ENCODE measurements around the gene RHOT2. TPM values are rescaled to one million over a fixed set of nuclear protein-coding genes. Genes with fewer than 3 reads are reported as not detected.

RHOT2 gene
- total and polyA plus RNA-seq, 2 donors (not counting 3 experiments of a cell fraction or from before 2014, with no cell fraction given): 106 to 139 TPM

- POLR2A ChIA-PET: no interaction called here
Measured at GRCh38 chr16:657487-657886, 10.4 kb upstream of the RHOT2 start.

More at GRCh38 chr16:657487-657886, 10.4 kb upstream of the RHOT2 start:
- FAIRE-seq: no peak
- no peak overlapping the region for H2AFZ ChIP-seq (ENCODE audit: low read depth, low read length)
- H3K9me1 ChIP-seq (replicated peaks; ENCODE audit: control insufficient read depth, extremely low read depth, insufficient read depth, low read length): no peaks in the 10 kb centered on the region
- H3K36me3 ChIP-seq (ENCODE audit: control insufficient read depth in 2 of 2, extremely low read depth in 1 of 2, insufficient read depth in 2 of 2, low read length in 2 of 2): peaks cover 0 to 4% of the 10 kb centered on the region in 2 experiments
- H3K79me2 ChIP-seq (ENCODE audit: control insufficient read depth, insufficient read depth, low read length): no peaks in the 10 kb centered on the region
- no peak overlapping the region for H3K9ac ChIP-seq (replicated peaks; ENCODE audit: extremely low read depth, insufficient read depth, low read length)
- no peak overlapping the region for H3K27ac ChIP-seq (ENCODE audit: insufficient read depth, low read depth, low read length)
- H4K20me1 ChIP-seq (replicated peaks; ENCODE audit: control insufficient read depth, extremely low read depth, insufficient read depth, low read length): no peaks in the 10 kb centered on the region
- intact Hi-C loops (cut with micrococcal nuclease) (no loop called here), dilution Hi-C loops (cut with MboI; ENCODE audit: extremely low pct_ligation_motif_present, low sequenced_read_pairs) (no loop called here)
- DNase-seq (ENCODE audit: low read depth, low spot score): no peak
- TF ChIP-seq MYC (IDR thresholded peaks at IDR 0.05; ENCODE audit: low read depth, low read length) (no peak), FOS (IDR thresholded peaks at IDR 0.05; ENCODE audit: borderline replicate concordance, insufficient read depth, low read length) (no peak), EZH2 (IDR thresholded peaks at IDR 0.05; ENCODE audit: borderline replicate concordance, low read depth, low read length, severe bottlenecking) (no peak), POLR2A (IDR thresholded peaks at IDR 0.05; ENCODE audit: low read depth, low read length) (no peak), CTCF (IDR thresholded peaks at IDR 0.05; ENCODE audit: extremely low read depth in 1 of 2, insufficient read depth in 1 of 2, low read depth in 1 of 2, low read length in 2 of 2) (no peak), MAX (IDR thresholded peaks at IDR 0.05; ENCODE audit: insufficient read depth, insufficient read length) (no peak)
- BruUV-seq (replicated peaks): no TSS peak
- H3K4me1 ChIP-seq (ENCODE audit: control insufficient read depth, extremely low read depth, insufficient read depth, low read length): no peaks in the 10 kb centered on the region
- H3K4me2 ChIP-seq (ENCODE audit: insufficient read depth, low read length): no peak overlapping the region
- CTCF ChIA-PET: interaction anchor here (1.0 kb wide), 1 partner anchor 9 kb away, joined by 3 read pairs; no protein-coding TSS in a partner anchor
- no peaks in the 10 kb centered on the region for H3K9me3 ChIP-seq (replicated peaks; ENCODE audit: control insufficient read depth, insufficient read depth, low read length)
- no peaks in the 10 kb centered on the region for H3K27me3 ChIP-seq (ENCODE audit: control insufficient read depth in 2 of 2, insufficient read depth in 2 of 2, low read length in 2 of 2)
- H3K4me3 ChIP-seq (replicated peaks in 1 of 3; ENCODE audit: insufficient read depth in 1 of 3, low read depth in 1 of 3, low read length in 3 of 3): no peak overlapping the region

Data from endothelial cell of umbilical vein (primary cell).